K562 (cell line): ENCODE measurements around the gene KIRREL1. TPM values are rescaled to one million over a fixed set of nuclear protein-coding genes. Genes with fewer than 3 reads are reported as not detected.

Source experiments
- ATAC-seq: fragments of 200-7000 bp; cut with Tn5 transposase; 3 replicates; pipeline ENCODE4 v1.9.1; 2020; ENCODE audit warnings: moderate library complexity
- BruUV-seq: library from RNA; stranded (reverse); fragments of 400-500 nt; replicated peaks from 2 replicates; lab custom pipeline; 2021; lab: Mats Ljungman, UMichigan
- CTCF ChIA-PET: fragments of 300-600 bp; formaldehyde crosslinking; extraction: SDS; loops from one replicate; lab custom pipeline; 2021; ENCODE audit warnings: low intra/inter-chr PET ratio; lab: Yijun Ruan, JAX
- POLR2A ChIA-PET: fragments of 300-600, 350-650 bp; sonication (Branson Sonifier 250); formaldehyde crosslinking; extraction: SDS; loops from one replicate; lab custom pipeline; 2021; ENCODE audit warnings: antibody characterized with exemption, inconsistent platforms; lab: Yijun Ruan, JAX
- DNase-seq, 4 experiments: peaks; one replicate each; pipeline versions ENCODE4 v3.0.0 to v3.0.0-alpha.2; 2011 to 2018; ENCODE audit warnings: low spot score in 3 of 4, mixed read lengths in 3 of 4; ENCODE audit errors: extremely low read depth in 1 of 4
- FAIRE-seq: peaks from 2 replicates; lab custom pipeline; 2011; peaks lifted over from hg19 to GRCh38; lab: Jason Lieb, UNC
- H2AFZ ChIP-seq: 2 replicates; pipeline ENCODE4 v1.6.0; 2011; ENCODE audit warnings: low read depth, low read length, control low read depth, inconsistent platforms
- H3K27ac ChIP-seq: fragments of 200-600 bp; 3 replicates; pipeline ENCODE4 v1.8.0; 2011; ENCODE audit warnings: low read depth, mild to moderate bottlenecking, control low read depth, inconsistent platforms, low read length, moderate library complexity, mixed read lengths; ENCODE audit errors: extremely low read depth
- H3K27me3 ChIP-seq, 2 experiments: fragments of 300-600 bp in 1 of 2; 2 replicates in 1 of 2; 3 replicates in 1 of 2; pipeline versions ENCODE4 v1.6.0 to v1.8.0; 2011; ENCODE audit warnings: inconsistent platforms in 2 of 2, low read length in 2 of 2, mild to moderate bottlenecking in 1 of 2, mixed read lengths in 1 of 2, moderate library complexity in 1 of 2; ENCODE audit not compliant: control insufficient read depth in 2 of 2, insufficient read depth in 2 of 2
- H3K36me3 ChIP-seq: fragments of 300-600 bp; 3 replicates; pipeline ENCODE4 v1.8.0; 2011; ENCODE audit warnings: mild to moderate bottlenecking, low read length, inconsistent platforms; ENCODE audit not compliant: control insufficient read depth, insufficient read depth
- H3K4me1 ChIP-seq, 2 experiments: fragments of 200-600 bp in 1 of 2; replicated peaks in 1 of 2; 2 replicates in 1 of 2; 3 replicates in 1 of 2; pipeline versions ENCODE4 v1.5.1 to v1.8.0; 2011; ENCODE audit warnings: inconsistent platforms in 2 of 2, low read length in 2 of 2, mild to moderate bottlenecking in 1 of 2, mixed read lengths in 1 of 2, moderate library complexity in 1 of 2; ENCODE audit not compliant: control insufficient read depth in 2 of 2, insufficient read depth in 2 of 2
- H3K4me2 ChIP-seq: 2 replicates; pipeline ENCODE4 v1.6.1; 2011; ENCODE audit warnings: low read length, control low read depth, inconsistent platforms, mixed read lengths; ENCODE audit not compliant: insufficient read depth
- H3K4me3 ChIP-seq: fragments of 200-600 bp; sonication (generic), shearing (Covaris generic); 2 replicates; pipeline ENCODE4 v1.5.1; 2016; ENCODE audit warnings: control low read depth, inconsistent platforms
- H3K79me2 ChIP-seq: fragments of 200-600 bp; 3 replicates; pipeline ENCODE4 v1.8.0; 2011; ENCODE audit warnings: low read length, inconsistent platforms; ENCODE audit not compliant: control insufficient read depth, insufficient read depth
- H3K9ac ChIP-seq, 2 experiments: 2 replicates each; pipeline versions ENCODE4 v1.6.0 to v1.6.1; 2011; ENCODE audit warnings: low read depth in 2 of 2, low read length in 2 of 2, control low read depth in 1 of 2, inconsistent platforms in 1 of 2, mild to moderate bottlenecking in 1 of 2, mixed read lengths in 1 of 2; ENCODE audit not compliant: insufficient read depth in 1 of 2
- H3K9me1 ChIP-seq: one replicate; pipeline ENCODE4 v1.6.0; 2011; ENCODE audit warnings: inconsistent platforms, mild to moderate bottlenecking, low read length, moderate library complexity; ENCODE audit not compliant: control insufficient read depth, insufficient read depth
- H3K9me3 ChIP-seq: replicated peaks from 2 replicates; pipeline ENCODE4 v1.5.1; 2011; ENCODE audit warnings: low read depth, low read length, inconsistent platforms; ENCODE audit not compliant: control insufficient read depth, insufficient read depth
- H4K20me1 ChIP-seq: replicated peaks from 2 replicates; pipeline ENCODE4 v1.6.1; 2011; ENCODE audit warnings: low read length, inconsistent platforms, mixed read lengths; ENCODE audit not compliant: control insufficient read depth, insufficient read depth
- C11orf30 ChIP-seq: fragments of 450-650 bp; IDR thresholded peaks from 2 replicates; pipeline ENCODE4 v1.6.1; 2016; ENCODE audit warnings: low read depth, mild to moderate bottlenecking
- CTBP1 ChIP-seq: fragments of 450-650 bp; IDR thresholded peaks from 2 replicates; pipeline ENCODE4 v1.6.1; 2016; ENCODE audit warnings: borderline replicate concordance
- ESRRA ChIP-seq: fragments of 450-650 bp; IDR thresholded peaks from 2 replicates; pipeline ENCODE4 v1.6.1; 2014; ENCODE audit warnings: low read depth, mild to moderate bottlenecking, moderate library complexity, borderline replicate concordance
- ILF3 ChIP-seq: fragments of 450-650 bp; IDR thresholded peaks from 2 replicates; pipeline ENCODE4 v1.6.1; 2018; ENCODE audit warnings: antibody characterized with exemption, mild to moderate bottlenecking, moderate library complexity, borderline replicate concordance
- MAFF ChIP-seq: IDR thresholded peaks from 2 replicates; pipeline ENCODE4 v1.6.1; 2012; ENCODE audit warnings: low read length, improper control_type of control experiment
- MAFG ChIP-seq: fragments of 450-650 bp; conservative IDR thresholded peaks from 2 replicates; pipeline ENCODE4 v1.6.1; 2016; ENCODE audit warnings: missing genetic modification characterization, missing compliant biosample characterization
- MAFK ChIP-seq: IDR thresholded peaks from 2 replicates; pipeline ENCODE4 v1.6.1; 2011; ENCODE audit warnings: low read length, improper control_type of control experiment
- NELFE ChIP-seq: IDR thresholded peaks from 2 replicates; pipeline ENCODE4 v1.6.1; 2011; ENCODE audit warnings: mild to moderate bottlenecking; ENCODE audit not compliant: insufficient read depth, insufficient read length
- NFYB ChIP-seq: IDR thresholded peaks from 2 replicates; pipeline ENCODE4 v1.6.1; 2011; ENCODE audit warnings: mild to moderate bottlenecking, moderate library complexity; ENCODE audit not compliant: insufficient read length; ENCODE audit errors: extremely low read depth
- RFX1 ChIP-seq: fragments of 450-650 bp; IDR thresholded peaks from 2 replicates; pipeline ENCODE4 v1.6.1; 2016; ENCODE audit warnings: mild to moderate bottlenecking, moderate library complexity
- ZFP36 ChIP-seq: fragments of 150-350 bp; IDR thresholded peaks from 2 replicates; pipeline ENCODE4 v1.6.1; 2018; ENCODE audit warnings: low read length, low read depth; ENCODE audit not compliant: partially characterized antibody
- ZNF316 ChIP-seq: fragments of 450-650 bp; IDR thresholded peaks from 2 replicates; pipeline ENCODE4 v1.6.1; 2016
- ZNF76 ChIP-seq: fragments of 250-450 bp; sonication (Bioruptor Pico); IDR thresholded peaks from 2 replicates; pipeline ENCODE4 v1.4.0; 2020; ENCODE audit warnings: mild to moderate bottlenecking, moderate library complexity, borderline replicate concordance
- in situ Hi-C: fragments of 300-500 bp; cut with MboI; formaldehyde crosslinking; loops from 4 replicates; pipeline ENCODE4 v1.15.0; 2018; ENCODE audit warnings: inconsistent platforms, mixed read lengths
- intact Hi-C: fragments of 100-400 bp; cut with micrococcal nuclease; formaldehyde crosslinking; loops from 2 replicates; pipeline ENCODE4 v1.14.2; 2022
- polyA plus RNA-seq, 8 experiments: library from polyadenylated mRNA; depleted of rRNA in 4 of 8; stranded (reverse) in 5 of 8; unstranded in 3 of 8; fragments of >200 nt; fragmentation: Nextera tagmentation in 2 of 8; fragmentation: Illumina TruSeq in 1 of 8; extraction: Ambion mirVana in 2 of 8; extraction: Trizol in 1 of 8; gene quantifications; 2 replicates each; pipeline versions ENCODE4 v1.2.1 to v1.2.3, GENCODE V29; 2011 to 2014; ENCODE audit warnings: inconsistent platforms in 1 of 8, missing spikeins in 1 of 8
- total RNA-seq, 7 experiments: library from RNA; depleted of rRNA in 6 of 7; stranded (reverse); fragments of >200 nt in 6 of 7; fragmentation: Illumina TruSeq in 2 of 7; extraction: Trizol in 2 of 7; gene quantifications; 2 replicates each; pipeline versions ENCODE4 v1.2.1 to v1.2.3, GENCODE V29; 2011 to 2021; ENCODE audit warnings: low replicate concordance in 1 of 7
- TF ChIP-seq, protein P1 (sequence below): fragments of 450-650 bp; IDR thresholded peaks from 2 replicates; pipeline ENCODE4 v1.6.1; 2016; ENCODE audit warnings: borderline replicate concordance

Gene KIRREL1
- total and polyA plus RNA-seq, 9 of the 15 experiments (the other 6 are each of a cell fraction or from before 2014, with no cell fraction given) = under 0.01 to 0.22 (median 0.03) TPM; not detected in 3

DNA sequence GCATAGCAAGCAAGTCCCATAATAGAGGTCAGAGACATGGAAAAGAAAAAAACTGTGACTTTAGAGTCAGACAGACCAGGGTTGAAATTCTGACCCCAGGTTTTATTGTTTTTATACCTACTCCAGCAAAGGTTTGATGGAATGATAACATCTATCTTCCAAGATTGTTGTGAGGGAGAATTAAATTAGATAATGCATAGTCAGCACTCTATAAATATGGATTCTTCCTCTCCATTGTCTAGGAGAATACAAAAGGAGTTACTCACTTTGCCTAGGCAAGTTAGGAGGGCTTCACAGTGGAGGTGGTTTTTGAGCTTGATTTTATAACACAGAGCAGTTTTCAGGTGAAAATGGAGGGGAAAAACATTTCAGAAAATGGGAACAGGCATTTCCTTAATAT, 46.9 kb downstream of the KIRREL1 start:
- TF ChIP-seq ILF3 (no peak), MAFG (tag) (peak; percentile 67), ZFP36 (peak; percentile 29), C11orf30 (peak; percentile 43), ZNF316 (peak; percentile 80), CTBP1 (no peak), NELFE (no peak), NFYB (no peak), ESRRA (no peak), MAFF (peak; percentile 61), MAFK (peak; percentile 69), ZNF76 (CRISPR knock-in tag) (no peak), RFX1 (no peak)
- TF ChIP-seq, protein P1, sequence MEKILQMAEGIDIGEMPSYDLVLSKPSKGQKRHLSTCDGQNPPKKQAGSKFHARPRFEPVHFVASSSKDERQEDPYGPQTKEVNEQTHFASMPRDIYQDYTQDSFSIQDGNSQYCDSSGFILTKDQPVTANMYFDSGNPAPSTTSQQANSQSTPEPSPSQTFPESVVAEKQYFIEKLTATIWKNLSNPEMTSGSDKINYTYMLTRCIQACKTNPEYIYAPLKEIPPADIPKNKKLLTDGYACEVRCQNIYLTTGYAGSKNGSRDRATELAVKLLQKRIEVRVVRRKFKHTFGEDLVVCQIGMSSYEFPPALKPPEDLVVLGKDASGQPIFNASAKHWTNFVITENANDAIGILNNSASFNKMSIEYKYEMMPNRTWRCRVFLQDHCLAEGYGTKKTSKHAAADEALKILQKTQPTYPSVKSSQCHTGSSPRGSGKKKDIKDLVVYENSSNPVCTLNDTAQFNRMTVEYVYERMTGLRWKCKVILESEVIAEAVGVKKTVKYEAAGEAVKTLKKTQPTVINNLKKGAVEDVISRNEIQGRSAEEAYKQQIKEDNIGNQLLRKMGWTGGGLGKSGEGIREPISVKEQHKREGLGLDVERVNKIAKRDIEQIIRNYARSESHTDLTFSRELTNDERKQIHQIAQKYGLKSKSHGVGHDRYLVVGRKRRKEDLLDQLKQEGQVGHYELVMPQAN = no peak
- CTCF ChIA-PET = no interaction called here

More for the DNA sequence above, 46.9 kb downstream of the KIRREL1 start:
- peaks cover under 1 to 24% of the 10 kb centered on the region in 2 experiments; a peak in 3 of 5 replicates for H3K27me3 ChIP-seq
- DNase-seq = no peak
- H3K36me3 ChIP-seq = no peaks in the 10 kb centered on the region
- no peak overlapping the region for H3K4me3 ChIP-seq
- peaks cover 3% of the 10 kb centered on the region in 2 experiments; a peak in 3 of 5 replicates for H3K4me1 ChIP-seq
- no peaks in the 10 kb centered on the region; the same call in 1 of the 2 replicates for H4K20me1 ChIP-seq
- POLR2A ChIA-PET = no interaction called here
- no peak overlapping the region for H2AFZ ChIP-seq
- in situ Hi-C loops (no loop called here), intact Hi-C loops (no loop called here)
- no peak overlapping the region for H3K9ac ChIP-seq
- no peaks in the 10 kb centered on the region for H3K9me1 ChIP-seq
- BruUV-seq = no TSS peak
- no peak for FAIRE-seq
- H3K79me2 ChIP-seq = no peaks in the 10 kb centered on the region
- ATAC-seq = no peak
- no peak overlapping the region for H3K4me2 ChIP-seq
- H3K9me3 ChIP-seq = no peaks in the 10 kb centered on the region
- no peak overlapping the region for H3K27ac ChIP-seq
